ENCODE results near the gene NPM1.
"Not testable (repeated sequence)": the region's sequence is repeated elsewhere in the genome, so short reads cannot be mapped to it uniquely, and the experiment has no call there.

NPM1 gene

GRCh38 chr5:171387345-171387969, at the start of gene NPM1:
NPM1 (plus strand) TSS chr5:171387849; CDS start chr5:171387949, 100 bp downstream.
- Mint-ChIP-seq H3K36me3 (peaks cover 29% of the 10 kb centered on the region), H3K4me3 (peak within 1 kb of the TSS; percentile 97), H3K4me1 (ENCODE audit: low read depth) (peaks cover 37% of the 10 kb centered on the region), H3K9me3 (ENCODE audit: low read depth) (no peaks in the 10 kb centered on the region), H3K27ac (peak within 1 kb of the TSS; percentile 100), H3K27me3 (no peaks in the 10 kb centered on the region)

GRCh38 chr5:171340042-171340441, 47.6 kb upstream of the NPM1 start:
- Mint-ChIP-seq H3K9me3 (ENCODE audit: low read depth) (no peaks in the 10 kb centered on the region), H3K27ac (no peak overlapping the region), H3K27me3 (peaks cover 8% of the 10 kb centered on the region), H3K4me1 (ENCODE audit: low read depth) (peaks cover 6% of the 10 kb centered on the region), H3K4me3 (no peak overlapping the region), H3K36me3 (no peaks in the 10 kb centered on the region)

DNA sequence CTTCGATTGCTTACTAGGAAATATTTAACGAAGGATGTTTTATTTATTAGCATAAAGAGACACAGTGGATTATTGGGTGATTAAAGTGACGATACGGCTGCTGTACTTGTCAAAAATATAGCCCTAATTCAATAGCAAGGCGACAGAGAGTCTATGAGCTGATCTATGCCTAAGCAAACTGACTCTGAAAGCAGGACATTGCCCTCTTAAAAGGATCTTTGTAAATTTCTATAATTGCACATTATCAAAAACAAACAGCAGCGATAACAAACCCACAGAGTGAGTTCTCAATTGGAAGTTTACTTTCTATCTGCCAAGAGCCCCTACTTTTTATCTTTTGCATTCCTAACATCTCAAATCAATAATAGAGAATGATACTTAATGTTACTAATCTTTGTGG, 47.2 kb upstream of the NPM1 start:
- H3K9me3 Mint-ChIP-seq (ENCODE audit: low read depth): no peaks in the 10 kb centered on the region
- no peak overlapping the region for H3K27ac Mint-ChIP-seq
- H3K36me3 Mint-ChIP-seq: no peaks in the 10 kb centered on the region

GRCh38 chr5:171342362-171343111, 45.1 kb upstream of the NPM1 start:
- H3K27me3 Mint-ChIP-seq: peaks cover 3% of the 10 kb centered on the region
- no peaks in the 10 kb centered on the region for H3K36me3 Mint-ChIP-seq
- H3K4me3 Mint-ChIP-seq: no peak overlapping the region
- no peaks in the 10 kb centered on the region for H3K9me3 Mint-ChIP-seq (ENCODE audit: low read depth)
- no peaks in the 10 kb centered on the region for H3K4me1 Mint-ChIP-seq (ENCODE audit: low read depth)
- H3K27ac Mint-ChIP-seq: no peak overlapping the region

More for the DNA sequence above, 47.2 kb upstream of the NPM1 start:
- H3K4me3 Mint-ChIP-seq: no peak overlapping the region
- peaks cover 6% of the 10 kb centered on the region for H3K27me3 Mint-ChIP-seq
- peaks cover 6% of the 10 kb centered on the region for H3K4me1 Mint-ChIP-seq (ENCODE audit: low read depth)

GRCh38 chr5:171344936-171345608, 42.6 kb upstream of the NPM1 start:
- Mint-ChIP-seq H3K27ac (no peak overlapping the region), H3K4me3 (no peak overlapping the region), H3K36me3 (no peaks in the 10 kb centered on the region), H3K4me1 (ENCODE audit: low read depth) (no peaks in the 10 kb centered on the region), H3K27me3 (peaks cover under 1% of the 10 kb centered on the region), H3K9me3 (ENCODE audit: low read depth) (no peaks in the 10 kb centered on the region)

- peaks cover 2% of the 10 kb centered on the region for H3K36me3 Mint-ChIP-seq
- H3K27me3 Mint-ChIP-seq: peaks cover 2% of the 10 kb centered on the region
- H3K9me3 Mint-ChIP-seq (ENCODE audit: low read depth): no peaks in the 10 kb centered on the region
- no peak overlapping the region for H3K4me3 Mint-ChIP-seq
- no peaks in the 10 kb centered on the region for H3K4me1 Mint-ChIP-seq (ENCODE audit: low read depth)
- no peak overlapping the region for H3K27ac Mint-ChIP-seq
Observed at GRCh38 chr5:171351536-171352073, 36.0 kb upstream of the NPM1 start.

- Mint-ChIP-seq H3K9me3 (ENCODE audit: low read depth) (no peaks in the 10 kb centered on the region), H3K27me3 (no peaks in the 10 kb centered on the region), H3K27ac (no peak overlapping the region), H3K4me3 (no peak overlapping the region), H3K36me3 (peaks cover 2% of the 10 kb centered on the region), H3K4me1 (ENCODE audit: low read depth) (no peaks in the 10 kb centered on the region)
Observed at GRCh38 chr5:171355302-171355724, 32.3 kb upstream of the NPM1 start.

DNA sequence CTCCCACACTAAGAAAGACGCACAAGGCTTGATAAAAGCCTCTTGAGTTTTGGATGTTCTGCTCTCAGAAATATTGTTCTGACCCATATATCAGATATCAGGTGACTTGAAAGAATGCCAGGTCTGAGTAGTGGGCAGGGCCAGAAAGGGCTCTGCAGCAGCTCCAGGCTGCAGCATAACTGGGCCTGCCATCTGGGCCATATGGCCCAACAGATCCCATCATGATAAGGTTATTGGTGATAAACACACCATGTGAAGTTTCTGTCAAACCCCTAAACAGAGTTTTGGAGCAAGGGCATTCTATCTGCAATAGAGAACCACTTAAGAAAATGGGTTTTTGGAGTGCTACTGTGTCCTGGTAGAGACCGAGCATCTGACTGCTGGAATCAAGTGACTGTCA, 29.8 kb upstream of the NPM1 start:
- Mint-ChIP-seq H3K36me3 (peaks cover under 1% of the 10 kb centered on the region), H3K27ac (no peak overlapping the region), H3K4me1 (ENCODE audit: low read depth) (no peaks in the 10 kb centered on the region), H3K9me3 (ENCODE audit: low read depth) (no peaks in the 10 kb centered on the region), H3K27me3 (no peaks in the 10 kb centered on the region), H3K4me3 (no peak overlapping the region)

DNA sequence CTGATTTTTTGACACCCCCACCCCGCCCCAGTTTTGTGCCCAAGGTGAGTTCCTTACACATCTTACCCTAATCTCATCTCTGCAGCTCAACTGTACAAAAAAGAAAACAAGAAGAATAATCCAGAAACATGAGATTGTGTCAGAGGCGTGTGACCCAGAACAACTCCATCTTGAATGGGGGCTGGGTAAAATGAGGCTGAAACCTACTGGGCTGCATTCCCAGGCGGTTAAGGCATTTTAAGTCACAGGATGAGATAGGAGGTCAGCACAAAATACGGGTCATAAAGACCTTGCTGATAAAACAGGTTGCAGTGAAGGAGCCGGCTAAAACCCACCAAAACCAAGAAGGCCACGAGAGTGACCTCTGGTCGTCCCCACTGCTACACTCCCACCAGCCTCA, 26.5 kb upstream of the NPM1 start:
- not testable (repeated sequence) for H3K27ac Mint-ChIP-seq; H3K9me3 Mint-ChIP-seq (ENCODE audit: low read depth); H3K4me1 Mint-ChIP-seq (ENCODE audit: low read depth); H3K36me3 Mint-ChIP-seq; H3K4me3 Mint-ChIP-seq
- peaks cover 10% of the 10 kb centered on the region for H3K27me3 Mint-ChIP-seq

DNA sequence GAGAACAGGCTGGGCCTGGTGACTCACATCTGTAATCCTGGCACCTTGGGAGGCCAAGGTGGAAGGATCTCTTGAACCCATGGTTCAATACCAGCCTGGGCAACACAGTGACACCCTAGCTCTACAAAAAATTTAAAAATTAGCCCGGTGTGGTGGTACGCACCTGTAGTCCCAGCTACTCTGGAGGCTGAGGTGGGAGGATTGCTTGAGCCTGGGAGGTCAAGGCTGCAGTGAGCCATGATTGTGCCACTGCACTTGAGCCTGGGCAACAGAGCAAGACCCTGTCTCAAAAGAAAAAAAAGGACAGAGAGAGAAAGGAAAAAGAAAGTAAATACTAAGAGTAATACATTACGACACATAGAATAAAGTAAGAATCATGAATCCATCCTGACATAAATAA, 24.4 kb upstream of the NPM1 start:
- H3K4me1 Mint-ChIP-seq (ENCODE audit: low read depth); H3K27ac Mint-ChIP-seq; H3K9me3 Mint-ChIP-seq (ENCODE audit: low read depth); H3K36me3 Mint-ChIP-seq; H3K4me3 Mint-ChIP-seq: not testable (repeated sequence)
- H3K27me3 Mint-ChIP-seq: peaks cover 10% of the 10 kb centered on the region

DNA sequence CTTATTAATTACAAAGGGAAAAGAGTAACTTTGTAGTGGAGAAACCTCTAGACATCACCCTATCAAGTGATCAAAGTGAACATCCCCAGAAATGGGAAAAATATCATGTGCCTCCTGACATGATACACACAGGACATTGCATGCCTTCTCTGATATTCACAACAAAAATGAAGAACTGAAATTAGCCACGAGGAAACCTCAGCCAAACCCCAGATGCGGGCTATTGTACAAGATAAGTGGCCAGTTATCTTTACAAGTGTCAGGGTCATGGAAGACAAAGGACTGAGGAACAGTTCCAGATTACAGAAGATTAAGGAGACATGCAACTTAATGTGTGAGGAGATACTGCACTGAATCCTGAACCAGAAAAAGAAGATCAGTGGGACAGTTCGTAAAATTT, 23.8 kb upstream of the NPM1 start:
- H3K27me3 Mint-ChIP-seq: peaks cover 10% of the 10 kb centered on the region
- H3K4me3 Mint-ChIP-seq: no peak overlapping the region
- no peaks in the 10 kb centered on the region for H3K36me3 Mint-ChIP-seq
- H3K27ac Mint-ChIP-seq: no peak overlapping the region
- no peaks in the 10 kb centered on the region for H3K9me3 Mint-ChIP-seq (ENCODE audit: low read depth)
- no peaks in the 10 kb centered on the region for H3K4me1 Mint-ChIP-seq (ENCODE audit: low read depth)

GRCh38 chr5:171365351-171365750, 22.3 kb upstream of the NPM1 start:
- H3K27ac Mint-ChIP-seq: no peak overlapping the region
- no peaks in the 10 kb centered on the region for H3K9me3 Mint-ChIP-seq (ENCODE audit: low read depth)
- H3K27me3 Mint-ChIP-seq: peaks cover 12% of the 10 kb centered on the region
- no peak overlapping the region for H3K4me3 Mint-ChIP-seq
- no peaks in the 10 kb centered on the region for H3K36me3 Mint-ChIP-seq
- no peaks in the 10 kb centered on the region for H3K4me1 Mint-ChIP-seq (ENCODE audit: low read depth)

GRCh38 chr5:171366645-171367044, 21.0 kb upstream of the NPM1 start:
- H3K36me3 Mint-ChIP-seq: no peaks in the 10 kb centered on the region
- H3K4me3 Mint-ChIP-seq: no peak overlapping the region
- peaks cover 12% of the 10 kb centered on the region for H3K27me3 Mint-ChIP-seq
- no peaks in the 10 kb centered on the region for H3K9me3 Mint-ChIP-seq (ENCODE audit: low read depth)
- no peaks in the 10 kb centered on the region for H3K4me1 Mint-ChIP-seq (ENCODE audit: low read depth)
- no peak overlapping the region for H3K27ac Mint-ChIP-seq

- H3K27ac Mint-ChIP-seq: no peak overlapping the region
- H3K27me3 Mint-ChIP-seq: peaks cover 12% of the 10 kb centered on the region
- no peaks in the 10 kb centered on the region for H3K9me3 Mint-ChIP-seq (ENCODE audit: low read depth)
- H3K4me1 Mint-ChIP-seq (ENCODE audit: low read depth): no peaks in the 10 kb centered on the region
- no peak overlapping the region for H3K4me3 Mint-ChIP-seq
- H3K36me3 Mint-ChIP-seq: no peaks in the 10 kb centered on the region
Observed at GRCh38 chr5:171367424-171368370, 20.0 kb upstream of the NPM1 start.
